Mesenchymal stem cell (in vitro differentiated cells and primary cell): Measurements from ENCODE around the gene ID3.

Source experiments
- DNase-seq: peaks from one replicate; pipeline ENCODE4 v3.0.0-alpha.2; 2013
- H2AFZ ChIP-seq: one replicate; pipeline ENCODE4 v1.6.1; 2013; ENCODE audit warnings: low read depth, mild to moderate bottlenecking, control low read depth, inconsistent platforms, low read length, moderate library complexity
- H2AK5ac ChIP-seq: 2 replicates; pipeline ENCODE4 v1.6.1; 2013; ENCODE audit warnings: low read length, moderate library complexity, mild to moderate bottlenecking, inconsistent platforms; ENCODE audit not compliant: severe bottlenecking
- H2BK120ac ChIP-seq: one replicate; pipeline ENCODE4 v1.6.1; 2013; ENCODE audit warnings: low read depth, mild to moderate bottlenecking, inconsistent platforms, low read length, moderate library complexity
- H2BK12ac ChIP-seq, 2 experiments: one replicate each; pipeline ENCODE4 v1.6.1; 2013; ENCODE audit warnings: inconsistent platforms in 2 of 2, low read length in 2 of 2, mild to moderate bottlenecking in 2 of 2, moderate library complexity in 2 of 2, control low read depth in 1 of 2
- H2BK15ac ChIP-seq: one replicate; pipeline ENCODE4 v1.6.1; 2013; ENCODE audit warnings: mild to moderate bottlenecking, low read depth, inconsistent platforms; ENCODE audit not compliant: poor library complexity, severe bottlenecking
- H2BK5ac ChIP-seq: 2 replicates; pipeline ENCODE4 v1.6.1; 2013; ENCODE audit warnings: low read depth, mild to moderate bottlenecking, low read length, control low read depth, inconsistent platforms; ENCODE audit not compliant: poor library complexity, severe bottlenecking
- H3K14ac ChIP-seq, 2 experiments: one replicate each; pipeline ENCODE4 v1.6.1; 2013; ENCODE audit warnings: inconsistent platforms in 2 of 2, low read length in 2 of 2, control low read depth in 1 of 2, mild to moderate bottlenecking in 1 of 2, moderate library complexity in 1 of 2
- H3K18ac ChIP-seq, 2 experiments: one replicate each; pipeline ENCODE4 v1.6.1; 2013; ENCODE audit warnings: inconsistent platforms in 2 of 2, low read length in 2 of 2, control low read depth in 1 of 2, low read depth in 1 of 2, mild to moderate bottlenecking in 1 of 2
- H3K23ac ChIP-seq, 2 experiments: one replicate each; pipeline ENCODE4 v1.6.1; 2013; ENCODE audit warnings: inconsistent platforms in 2 of 2, low read length in 2 of 2, mild to moderate bottlenecking in 2 of 2, moderate library complexity in 2 of 2, control low read depth in 1 of 2
- H3K27ac ChIP-seq: 2 replicates; pipeline ENCODE4 v1.5.1; 2013; ENCODE audit warnings: mild to moderate bottlenecking, moderate library complexity, low read length, control low read depth, inconsistent platforms; ENCODE audit not compliant: poor library complexity, severe bottlenecking
- H3K27me3 ChIP-seq, 2 experiments: 2 replicates each; pipeline versions ENCODE4 v1.6.1 to v1.7.0; 2013; ENCODE audit warnings: low read length in 2 of 2, mild to moderate bottlenecking in 2 of 2, moderate library complexity in 2 of 2, control low read depth in 1 of 2, inconsistent platforms in 1 of 2; ENCODE audit not compliant: control insufficient read depth in 1 of 2, insufficient read depth in 1 of 2
- H3K36me3 ChIP-seq, 2 experiments: 2 replicates each; pipeline versions ENCODE4 v1.6.1 to v1.7.0; 2013; ENCODE audit warnings: low read length in 2 of 2, control low read depth in 1 of 2, inconsistent platforms in 1 of 2, low read depth in 1 of 2, mild to moderate bottlenecking in 1 of 2; ENCODE audit not compliant: insufficient read depth in 2 of 2, control insufficient read depth in 1 of 2
- H3K4ac ChIP-seq, 2 experiments: one replicate each; pipeline ENCODE4 v1.6.1; 2013; ENCODE audit warnings: inconsistent platforms in 2 of 2, low read length in 2 of 2, mild to moderate bottlenecking in 2 of 2, moderate library complexity in 2 of 2, control low read depth in 1 of 2, low read depth in 1 of 2
- H3K4me1 ChIP-seq: 2 replicates; pipeline ENCODE4 v1.6.1; 2013; ENCODE audit warnings: low read depth, low read length, control low read depth; ENCODE audit not compliant: control insufficient read depth, insufficient read depth
- H3K4me2 ChIP-seq: 2 replicates; pipeline ENCODE4 v1.6.1; 2013; ENCODE audit warnings: low read length, mild to moderate bottlenecking, inconsistent platforms; ENCODE audit not compliant: poor library complexity, severe bottlenecking
- H3K4me3 ChIP-seq, 2 experiments: 2 replicates each; pipeline versions ENCODE4 v1.5.1 to v1.7.0; 2013; ENCODE audit warnings: low read length in 2 of 2, mild to moderate bottlenecking in 2 of 2, control low read depth in 1 of 2, low read depth in 1 of 2; ENCODE audit not compliant: insufficient read depth in 1 of 2
- H3K79me1 ChIP-seq: replicated peaks from 2 replicates; pipeline ENCODE4 v1.6.1; 2013; ENCODE audit warnings: mild to moderate bottlenecking, control low read depth, low read length, inconsistent platforms; ENCODE audit not compliant: poor library complexity, severe bottlenecking
- H3K9ac ChIP-seq: 2 replicates; pipeline ENCODE4 v1.7.0; 2013; ENCODE audit warnings: mild to moderate bottlenecking, low read length, moderate library complexity
- H3K9me3 ChIP-seq: 2 replicates; pipeline ENCODE4 v1.7.0; 2013; ENCODE audit warnings: mild to moderate bottlenecking, low read length; ENCODE audit not compliant: control insufficient read depth
- H4K8ac ChIP-seq: one replicate; pipeline ENCODE4 v1.6.1; 2013; ENCODE audit warnings: inconsistent platforms, mild to moderate bottlenecking, low read length, moderate library complexity
- H4K91ac ChIP-seq: one replicate; pipeline ENCODE4 v1.6.1; 2013; ENCODE audit warnings: mild to moderate bottlenecking, low read length, inconsistent platforms
- WGBS: methylation state at CpG from one replicate; pipeline ENCODE4 v1.1.7; 2013; ENCODE audit warnings: mixed read lengths; 5-methylcytosine and 5-hydroxymethylcytosine counted together

Gene ID3

DNA sequence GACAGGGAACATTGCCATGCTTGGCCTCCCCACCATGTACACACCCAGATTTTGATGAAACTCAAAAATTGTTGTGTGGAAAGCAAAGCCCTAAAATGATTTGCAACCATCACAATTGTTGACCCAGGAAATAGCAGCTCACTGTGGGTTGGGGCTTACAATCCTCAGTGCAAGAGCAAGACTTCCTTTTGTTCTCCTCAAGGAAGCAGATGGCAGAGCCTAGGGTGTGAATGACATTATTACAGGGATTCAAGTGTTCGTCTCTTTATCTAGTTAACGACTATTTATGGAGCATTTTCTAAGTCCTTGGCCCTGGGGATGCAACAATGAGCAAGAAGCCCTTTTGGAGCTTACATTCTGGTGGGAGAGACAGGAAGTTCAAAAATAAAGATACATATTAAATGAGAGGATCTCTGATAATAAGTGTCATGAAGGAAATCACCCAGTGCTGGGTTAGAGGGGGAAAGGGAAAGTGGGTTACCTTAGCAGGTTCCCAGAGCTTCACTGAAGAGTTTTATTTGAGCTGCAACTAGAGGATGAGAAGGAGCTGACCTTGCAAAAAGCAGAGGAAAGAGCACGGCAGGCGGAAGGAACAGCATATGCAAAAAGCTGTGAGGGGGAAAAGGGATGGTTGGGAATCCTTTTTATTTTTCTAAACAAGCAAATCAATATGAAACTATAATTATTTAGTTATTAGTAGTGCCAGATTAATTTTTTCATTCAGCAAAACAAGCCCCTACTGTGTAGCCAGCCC, 38.5 kb upstream of the ID3 start:
- peak overlapping the region; percentile 71 to 90 for H3K18ac ChIP-seq
- no peak overlapping the region for H3K4me3 ChIP-seq
- H3K14ac ChIP-seq: no peak overlapping the region
- peak overlapping the region; percentile 41 for H4K8ac ChIP-seq
- peaks cover 18% of the 10 kb centered on the region for H3K4me1 ChIP-seq
- no peak overlapping the region for H2AK5ac ChIP-seq
- no peaks in the 10 kb centered on the region for H3K79me1 ChIP-seq
- peak overlapping the region in 1 of 2 experiments; percentile 12 for H2BK12ac ChIP-seq
- no peak overlapping the region for H3K27ac ChIP-seq
- no peaks in the 10 kb centered on the region for H3K36me3 ChIP-seq
- H2BK15ac ChIP-seq: no peak overlapping the region
- no peak overlapping the region for H3K4ac ChIP-seq
- no peak for DNase-seq
- no peak overlapping the region for H3K4me2 ChIP-seq
- H3K27me3 ChIP-seq: peaks cover 3 to 8% of the 10 kb centered on the region in 2 experiments
- no peak overlapping the region for H2BK120ac ChIP-seq
- H2BK5ac ChIP-seq: no peak overlapping the region
- H2AFZ ChIP-seq: no peak overlapping the region
- WGBS: 40% methylated on average over 4 of the region's 4 CpGs
- no peak overlapping the region for H3K9ac ChIP-seq
- peak overlapping the region; percentile 83 for H4K91ac ChIP-seq
- H3K9me3 ChIP-seq: no peaks in the 10 kb centered on the region
- H3K23ac ChIP-seq: no peak overlapping the region

DNA sequence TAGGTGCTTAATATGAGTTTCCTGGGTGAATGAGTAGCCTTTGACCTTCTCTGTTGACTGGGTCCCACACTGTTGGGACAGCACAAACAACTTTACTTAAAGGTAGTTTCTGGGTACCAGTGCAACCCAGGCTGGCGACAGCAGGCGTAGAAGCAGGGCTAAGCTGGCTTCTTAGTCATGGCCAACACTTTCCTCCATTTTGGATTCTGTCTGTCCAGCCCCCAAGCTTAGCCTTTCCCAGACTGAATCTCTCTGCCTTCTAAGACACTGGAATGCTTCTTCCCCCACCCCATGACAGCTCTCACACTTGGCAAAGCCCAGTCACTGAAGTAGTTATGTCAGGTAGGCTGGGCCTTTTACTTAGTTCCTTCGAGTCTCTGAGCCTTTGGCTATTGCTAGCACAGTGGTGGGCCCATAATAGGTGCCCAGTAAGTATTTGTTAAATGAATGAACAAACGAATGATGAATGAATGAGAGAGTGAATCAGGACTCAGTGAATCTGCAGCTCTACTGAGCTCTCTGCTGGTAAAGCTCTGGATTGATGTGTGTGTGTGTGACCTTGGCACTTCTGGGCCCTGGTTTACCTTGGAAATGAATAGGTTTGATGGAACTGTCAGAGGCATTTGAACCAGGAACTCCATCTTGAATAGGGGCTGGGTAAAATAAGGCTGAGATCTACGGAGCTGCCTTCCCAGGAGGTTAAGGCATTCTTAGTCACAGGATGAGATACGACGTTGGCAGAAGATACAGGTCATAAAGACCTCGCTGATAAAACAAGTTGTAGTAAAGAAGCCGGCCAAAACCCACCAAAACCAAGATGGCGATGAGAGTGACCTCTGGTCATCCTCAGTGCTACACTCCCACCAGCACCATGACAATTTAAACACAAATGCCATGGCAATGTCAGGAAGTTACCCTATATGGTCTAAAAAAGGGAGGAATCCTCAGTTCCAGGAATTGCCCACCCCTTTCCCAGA, 37.4 kb upstream of the ID3 start:
- H3K18ac ChIP-seq: no peak overlapping the region
- no peak for DNase-seq
- H3K23ac ChIP-seq: no peak overlapping the region
- no peaks in the 10 kb centered on the region for H3K36me3 ChIP-seq
- no peak overlapping the region for H3K27ac ChIP-seq
- no peak overlapping the region for H2BK5ac ChIP-seq
- 92% methylated on average over 10 of the region's 10 CpGs for WGBS
- H2BK120ac ChIP-seq: no peak overlapping the region
- no peak overlapping the region for H2AFZ ChIP-seq
- no peak overlapping the region for H3K9ac ChIP-seq
- no peak overlapping the region for H4K91ac ChIP-seq
- no peak overlapping the region for H2BK15ac ChIP-seq
- no peak overlapping the region for H3K4ac ChIP-seq
- H3K4me1 ChIP-seq: peaks cover 24% of the 10 kb centered on the region
- no peaks in the 10 kb centered on the region for H3K79me1 ChIP-seq
- no peak overlapping the region for H4K8ac ChIP-seq
- H2BK12ac ChIP-seq: peak overlapping the region; percentile 31 to 51
- H3K14ac ChIP-seq: no peak overlapping the region
- H3K27me3 ChIP-seq: peaks cover 0 to 6% of the 10 kb centered on the region in 2 experiments
- no peak overlapping the region for H2AK5ac ChIP-seq
- H3K4me2 ChIP-seq: no peak overlapping the region
- no peak overlapping the region for H3K4me3 ChIP-seq
- no peaks in the 10 kb centered on the region for H3K9me3 ChIP-seq

DNA sequence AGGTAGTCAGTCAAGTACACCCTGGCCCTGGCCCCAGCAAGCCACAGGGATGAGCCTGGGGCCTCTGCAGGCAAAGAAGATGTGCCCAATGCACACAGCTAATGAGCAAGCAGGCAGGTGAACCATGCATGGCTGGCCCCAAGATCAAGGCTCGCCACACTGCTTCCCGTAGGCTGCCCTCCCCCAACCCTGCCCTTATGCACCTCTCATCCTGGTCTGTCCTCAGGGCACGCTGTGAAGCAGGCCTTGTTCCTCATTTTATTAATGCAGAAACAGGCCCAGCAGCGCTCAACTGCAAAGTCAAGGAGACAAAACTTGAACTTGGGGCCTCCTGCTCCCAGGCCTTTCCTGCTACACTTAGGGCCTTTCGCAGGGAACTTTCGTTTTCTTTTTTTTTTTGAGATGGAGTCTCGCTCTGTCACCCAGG, 35.6 kb upstream of the ID3 start:
- 91% methylated on average over 7 of the region's 7 CpGs for WGBS
- no peak for DNase-seq
- peaks cover 29% of the 10 kb centered on the region for H3K4me1 ChIP-seq

More for the DNA sequence above, 35.6 kb upstream of the ID3 start:
- H2AK5ac ChIP-seq: no peak overlapping the region
- H2BK12ac ChIP-seq: peak overlapping the region in 1 of 2 experiments; percentile 66
- H3K14ac ChIP-seq: peak overlapping the region in 1 of 2 experiments; percentile 78
- no peak overlapping the region for H3K23ac ChIP-seq
- H3K4ac ChIP-seq: no peak overlapping the region
- no peaks in the 10 kb centered on the region for H3K27me3 ChIP-seq
- no peak overlapping the region for H3K4me3 ChIP-seq
- no peak overlapping the region for H4K8ac ChIP-seq
- H4K91ac ChIP-seq: no peak overlapping the region
- H3K27ac ChIP-seq: no peak overlapping the region
- no peaks in the 10 kb centered on the region for H3K36me3 ChIP-seq
- no peak overlapping the region for H2BK120ac ChIP-seq
- no peaks in the 10 kb centered on the region for H3K79me1 ChIP-seq
- no peak overlapping the region for H2AFZ ChIP-seq
- no peak overlapping the region for H3K18ac ChIP-seq
- no peak overlapping the region for H3K9ac ChIP-seq
- no peak overlapping the region for H2BK15ac ChIP-seq
- no peaks in the 10 kb centered on the region for H3K9me3 ChIP-seq
- H3K4me2 ChIP-seq: no peak overlapping the region
- H2BK5ac ChIP-seq: no peak overlapping the region
